Lower leg skin (tissue), 3 donors: ENCODE results near the gene LMBR1.

Source experiments
- POLR2A ChIP-seq, 2 donors: fragments of 450-650 bp; IDR thresholded peaks; one replicate each; pipeline ENCODE4 v1.6.1; 2016 to 2017; ENCODE audit warnings: antibody characterized with exemption in 2 of 2, mild to moderate bottlenecking in 1 of 2, moderate library complexity in 1 of 2
- TF ChIP-seq, protein P1 (sequence below), 3 donors: fragments of 450-650 bp; IDR thresholded peaks; one replicate each; pipeline ENCODE4 v1.5.1; 2016; ENCODE audit warnings: antibody characterized with exemption in 3 of 3, mild to moderate bottlenecking in 3 of 3, moderate library complexity in 2 of 3

DNA sequence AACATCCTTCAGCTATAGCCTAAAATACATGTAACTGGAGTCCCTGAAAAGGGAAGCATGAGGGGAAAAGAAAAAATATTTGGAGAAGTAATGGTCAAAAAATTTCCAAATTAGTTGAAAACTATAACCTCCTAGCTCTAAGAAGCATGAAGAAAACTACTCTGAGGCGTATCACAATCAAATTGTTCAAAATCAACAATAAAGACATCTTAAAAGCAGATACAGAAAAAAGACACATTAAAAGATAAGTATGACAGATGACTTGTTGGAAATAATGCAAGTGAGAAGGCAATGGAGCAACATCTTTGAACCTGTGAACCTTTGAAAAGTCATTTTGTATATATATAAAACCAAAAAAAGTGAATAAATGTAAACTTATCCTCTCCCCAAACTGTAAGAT, 159.3 kb downstream of the LMBR1 start:
- TF ChIP-seq, protein P1, sequence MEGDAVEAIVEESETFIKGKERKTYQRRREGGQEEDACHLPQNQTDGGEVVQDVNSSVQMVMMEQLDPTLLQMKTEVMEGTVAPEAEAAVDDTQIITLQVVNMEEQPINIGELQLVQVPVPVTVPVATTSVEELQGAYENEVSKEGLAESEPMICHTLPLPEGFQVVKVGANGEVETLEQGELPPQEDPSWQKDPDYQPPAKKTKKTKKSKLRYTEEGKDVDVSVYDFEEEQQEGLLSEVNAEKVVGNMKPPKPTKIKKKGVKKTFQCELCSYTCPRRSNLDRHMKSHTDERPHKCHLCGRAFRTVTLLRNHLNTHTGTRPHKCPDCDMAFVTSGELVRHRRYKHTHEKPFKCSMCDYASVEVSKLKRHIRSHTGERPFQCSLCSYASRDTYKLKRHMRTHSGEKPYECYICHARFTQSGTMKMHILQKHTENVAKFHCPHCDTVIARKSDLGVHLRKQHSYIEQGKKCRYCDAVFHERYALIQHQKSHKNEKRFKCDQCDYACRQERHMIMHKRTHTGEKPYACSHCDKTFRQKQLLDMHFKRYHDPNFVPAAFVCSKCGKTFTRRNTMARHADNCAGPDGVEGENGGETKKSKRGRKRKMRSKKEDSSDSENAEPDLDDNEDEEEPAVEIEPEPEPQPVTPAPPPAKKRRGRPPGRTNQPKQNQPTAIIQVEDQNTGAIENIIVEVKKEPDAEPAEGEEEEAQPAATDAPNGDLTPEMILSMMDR (IDR thresholded peaks at IDR 0.05), result no peak
- no peak for TF ChIP-seq POLR2A (IDR thresholded peaks at IDR 0.05)
